Endothelial cell of umbilical vein (primary cell): ENCODE results near the gene PPP6R1. TPM values are rescaled to one million over a fixed set of nuclear protein-coding genes. Genes with fewer than 3 reads are reported as not detected.

Source experiments
- BruUV-seq: library from RNA; stranded (reverse); fragments of 400-500 nt; replicated peaks from 2 replicates; lab custom pipeline; 2021; lab: Mats Ljungman, UMichigan
- CTCF ChIA-PET: fragments of 300-600, 350-600 bp; sonication (Branson Sonifier 250); formaldehyde crosslinking; loops from one replicate; lab custom pipeline; 2021; ENCODE audit warnings: antibody characterized with exemption, inconsistent platforms; lab: Charles Lee
- POLR2A ChIA-PET: fragments of 300-600, 350-600 bp; sonication (Branson Sonifier 250); formaldehyde crosslinking; loops from one replicate; lab custom pipeline; 2021; ENCODE audit warnings: antibody characterized with exemption, inconsistent platforms; lab: Charles Lee
- DNase-seq: peaks from one replicate; pipeline ENCODE4 v3.0.0-alpha.2; 2011; ENCODE audit warnings: low read depth, low spot score
- FAIRE-seq: peaks from 2 replicates; lab custom pipeline; 2011; peaks lifted over from hg19 to GRCh38; lab: Jason Lieb, UNC
- H2AFZ ChIP-seq: 2 replicates; pipeline ENCODE4 v1.6.0; 2012; ENCODE audit warnings: low read depth, low read length, control low read depth, inconsistent platforms
- H3K27ac ChIP-seq: 2 replicates; pipeline ENCODE4 v1.5.1; 2011; ENCODE audit warnings: low read depth, mild to moderate bottlenecking, control low read depth, low read length, moderate library complexity; ENCODE audit not compliant: insufficient read depth
- H3K27me3 ChIP-seq, 2 experiments: 2 replicates each; pipeline versions ENCODE4 v1.6.0 to v1.6.1; 2011; ENCODE audit warnings: low read length in 2 of 2, mixed read lengths in 1 of 2; ENCODE audit not compliant: control insufficient read depth in 2 of 2, insufficient read depth in 2 of 2
- H3K36me3 ChIP-seq, 2 experiments: 2 replicates in 1 of 2; 3 replicates in 1 of 2; pipeline ENCODE4 v1.5.1; 2011; ENCODE audit warnings: low read length in 2 of 2, mild to moderate bottlenecking in 1 of 2, moderate library complexity in 1 of 2; ENCODE audit not compliant: control insufficient read depth in 2 of 2, insufficient read depth in 2 of 2; ENCODE audit errors: extremely low read depth in 1 of 2
- H3K4me1 ChIP-seq: 3 replicates; pipeline ENCODE4 v1.5.1; 2011; ENCODE audit warnings: mild to moderate bottlenecking, low read length; ENCODE audit not compliant: control insufficient read depth, insufficient read depth; ENCODE audit errors: extremely low read depth
- H3K4me2 ChIP-seq: 2 replicates; pipeline ENCODE4 v1.6.1; 2011; ENCODE audit warnings: low read length, control low read depth, mixed read lengths; ENCODE audit not compliant: insufficient read depth
- H3K4me3 ChIP-seq, 3 experiments: fragments of 200-600 bp in 1 of 3; sonication (generic), shearing (Covaris generic) in 1 of 3; replicated peaks in 1 of 3; 2 replicates each; pipeline ENCODE4 v1.5.1; 2011 to 2016; ENCODE audit warnings: control low read depth in 3 of 3, low read length in 3 of 3, mild to moderate bottlenecking in 2 of 3, inconsistent platforms in 1 of 3, low read depth in 1 of 3, moderate library complexity in 1 of 3; ENCODE audit not compliant: insufficient read depth in 1 of 3
- H3K79me2 ChIP-seq: 2 replicates; pipeline ENCODE4 v1.6.0; 2012; ENCODE audit warnings: low read length, inconsistent platforms; ENCODE audit not compliant: control insufficient read depth, insufficient read depth
- H3K9ac ChIP-seq: replicated peaks from 2 replicates; pipeline ENCODE3; 2011; ENCODE audit warnings: low read length, control low read depth; ENCODE audit not compliant: insufficient read depth; ENCODE audit errors: extremely low read depth
- H3K9me1 ChIP-seq: replicated peaks from 3 replicates; pipeline ENCODE4 v1.6.0; 2011; ENCODE audit warnings: mild to moderate bottlenecking, low read length; ENCODE audit not compliant: control insufficient read depth, insufficient read depth; ENCODE audit errors: extremely low read depth
- H3K9me3 ChIP-seq: replicated peaks from 2 replicates; pipeline ENCODE4 v1.5.1; 2012; ENCODE audit warnings: low read length, inconsistent platforms; ENCODE audit not compliant: control insufficient read depth, insufficient read depth
- H4K20me1 ChIP-seq: replicated peaks from 2 replicates; pipeline ENCODE3; 2011; ENCODE audit warnings: mild to moderate bottlenecking, low read length; ENCODE audit not compliant: control insufficient read depth, insufficient read depth; ENCODE audit errors: extremely low read depth
- CTCF ChIP-seq, 2 donors: IDR thresholded peaks; 1 replicate in 1 of 2; 2 replicates in 1 of 2; pipeline ENCODE4 v1.5.1; 2011; ENCODE audit warnings: low read length in 2 of 2, mild to moderate bottlenecking in 2 of 2, moderate library complexity in 2 of 2, control low read depth in 1 of 2, inconsistent platforms in 1 of 2, low read depth in 1 of 2; ENCODE audit not compliant: insufficient read depth in 1 of 2; ENCODE audit errors: extremely low read depth in 1 of 2
- EZH2 ChIP-seq: IDR thresholded peaks from 2 replicates; pipeline ENCODE4 v1.6.1; 2012; ENCODE audit warnings: borderline replicate concordance, low read depth, mild to moderate bottlenecking, moderate library complexity, low read length, inconsistent platforms; ENCODE audit not compliant: severe bottlenecking
- FOS ChIP-seq: IDR thresholded peaks from 2 replicates; pipeline ENCODE4 v1.6.1; 2011; ENCODE audit warnings: mild to moderate bottlenecking, low read length, moderate library complexity, borderline replicate concordance; ENCODE audit not compliant: insufficient read depth
- GATA2 ChIP-seq: IDR thresholded peaks from 2 replicates; pipeline ENCODE4 v1.7.0; 2011; ENCODE audit warnings: low read depth, mild to moderate bottlenecking, moderate library complexity, mixed read lengths, low read length; ENCODE audit not compliant: insufficient read length, insufficient read depth
- JUN ChIP-seq: IDR thresholded peaks from 2 replicates; pipeline ENCODE4 v1.6.1; 2011; ENCODE audit warnings: borderline replicate concordance, low read depth; ENCODE audit not compliant: insufficient read length, insufficient read depth
- MYC ChIP-seq: IDR thresholded peaks from one replicate; pipeline ENCODE4 v1.6.1; 2011; ENCODE audit warnings: mild to moderate bottlenecking, low read depth, low read length
- POLR2A ChIP-seq: IDR thresholded peaks from 2 replicates; pipeline ENCODE4 v1.6.1; 2012; ENCODE audit warnings: low read depth, mild to moderate bottlenecking, control low read depth, low read length
- POLR2AphosphoS5 ChIP-seq: IDR thresholded peaks from 2 replicates; pipeline ENCODE4 v1.6.1; 2012; ENCODE audit warnings: low read depth, mild to moderate bottlenecking, control low read depth, low read length, moderate library complexity; ENCODE audit not compliant: insufficient read depth
- dilution Hi-C: fragments of 300-500 bp; cut with MboI; formaldehyde crosslinking; loops from one replicate; pipeline ENCODE4 v1.15.0; 2019; ENCODE audit warnings: low sequenced_read_pairs; ENCODE audit not compliant: extremely low pct_ligation_motif_present
- intact Hi-C: fragments of 100-400 bp; cut with micrococcal nuclease; formaldehyde crosslinking; loops from one replicate; pipeline ENCODE4 v1.10.0; 2022
- polyA plus RNA-seq, 4 experiments: library from polyadenylated mRNA; depleted of rRNA in 3 of 4; stranded (reverse) in 3 of 4; unstranded in 1 of 4; fragments of >200 nt; gene quantifications; 2 replicates each; pipeline versions ENCODE4 v1.2.1 to v1.2.3, GENCODE V29; 2011 to 2012; ENCODE audit warnings: missing spikeins in 1 of 4
- total RNA-seq: library from RNA; stranded (reverse); gene quantifications from 2 replicates; pipeline ENCODE4 v1.2.3, GENCODE V29; 2021
- TF ChIP-seq, protein P1 (sequence below): IDR thresholded peaks from 2 replicates; pipeline ENCODE4 v1.6.1; 2011; ENCODE audit not compliant: insufficient read depth, insufficient read length

Gene PPP6R1
- total and polyA plus RNA-seq, 2 donors (not counting 3 experiments of a cell fraction or from before 2014, with no cell fraction given) = 35.7 to 71.8 TPM

DNA sequence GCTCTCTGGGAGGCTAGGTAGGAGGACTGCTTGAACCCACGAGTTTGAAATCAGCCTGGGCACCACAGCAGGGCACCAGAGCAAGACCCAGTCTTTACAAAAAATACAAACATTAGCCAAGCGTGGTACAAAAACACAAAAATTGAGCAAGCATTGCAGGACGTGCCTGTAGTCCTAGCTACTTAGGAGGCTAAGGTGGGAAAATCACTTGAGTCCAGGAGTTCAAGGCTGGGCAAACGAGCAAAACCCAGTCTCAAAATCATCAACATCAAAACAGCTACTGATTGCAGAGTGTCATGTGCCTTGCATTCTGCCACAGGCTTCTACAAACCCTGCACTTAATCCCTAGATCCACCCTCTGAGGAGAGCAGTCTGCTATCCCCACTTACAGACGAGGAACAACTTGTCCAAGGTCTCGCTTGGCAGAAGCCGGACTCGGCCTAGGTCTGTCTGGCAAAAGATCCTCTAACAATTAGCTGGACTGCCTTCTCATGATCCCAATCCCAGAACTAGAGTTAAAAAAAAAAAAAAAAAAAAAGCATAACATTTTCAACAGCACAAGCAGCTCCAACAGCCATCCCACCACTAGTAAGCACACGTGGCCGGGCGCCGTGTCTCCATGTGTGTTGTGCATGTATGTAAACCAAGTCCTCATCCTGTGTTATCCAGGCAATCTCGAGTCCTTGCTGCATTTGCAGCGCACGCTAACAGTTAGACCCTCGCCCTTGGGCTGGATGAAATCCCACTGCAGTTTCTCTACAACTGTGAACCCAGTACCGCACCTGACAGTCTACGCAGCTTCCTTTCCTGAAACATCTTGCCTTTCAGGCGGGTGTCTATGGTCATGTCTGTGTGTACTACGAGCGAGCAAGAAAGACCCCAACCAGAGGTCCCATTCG is 2.0 kb downstream of the PPP6R1 start:
- no peaks in the 10 kb centered on the region for H3K36me3 ChIP-seq

More for the DNA sequence above, 2.0 kb downstream of the PPP6R1 start:
- DNase-seq (no peak), FAIRE-seq (peak; percentile 58)
- no peaks in the 10 kb centered on the region for H3K27me3 ChIP-seq
- intact Hi-C loops = loop anchor here (10.0 kb wide), 1 partner anchor 348 kb away; the partner anchor contains the start of genes ZNF524 and ZNF865
- POLR2A ChIA-PET = interaction anchor here (0.7 kb wide), 1 partner anchor 341 kb away, joined by 7 read pairs; no protein-coding TSS in a partner anchor
- peak overlapping the region; percentile 39 for H3K4me2 ChIP-seq
- CTCF ChIA-PET = interaction anchor here (1.0 to 1.1 kb wide), 2 partner anchors 10 to 161 kb away, joined by 3 read pairs; no protein-coding TSS in a partner anchor
- no TSS peak for BruUV-seq
- no peak overlapping the region for H2AFZ ChIP-seq
- H3K9ac ChIP-seq = no peak overlapping the region
- TF ChIP-seq GATA2 (no peak), MYC (no peak), EZH2 (no peak), CTCF (IDR thresholded peaks at IDR 0.05; ENCODE audit: extremely low read depth in 1 of 2, insufficient read depth in 1 of 2, low read depth in 1 of 2, low read length in 2 of 2) (no peak), JUN (no peak), FOS (no peak), POLR2AphosphoS5 (no peak), POLR2A (no peak)
- TF ChIP-seq, protein P1, sequence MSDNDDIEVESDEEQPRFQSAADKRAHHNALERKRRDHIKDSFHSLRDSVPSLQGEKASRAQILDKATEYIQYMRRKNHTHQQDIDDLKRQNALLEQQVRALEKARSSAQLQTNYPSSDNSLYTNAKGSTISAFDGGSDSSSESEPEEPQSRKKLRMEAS = no peak
- H4K20me1 ChIP-seq = no peaks in the 10 kb centered on the region
- H3K9me3 ChIP-seq = no peaks in the 10 kb centered on the region
- no peak overlapping the region for H3K27ac ChIP-seq
- H3K4me1 ChIP-seq = peaks cover 57% of the 10 kb centered on the region
- H3K9me1 ChIP-seq = no peaks in the 10 kb centered on the region
- H3K79me2 ChIP-seq = peaks cover 66% of the 10 kb centered on the region
- dilution Hi-C loops = no loop called here
- H3K4me3 ChIP-seq = peak overlapping the region in 2 of 3 experiments; percentile 73 to 87
